ENCODE data around the gene TBC1D7.

Gene TBC1D7

DNA sequence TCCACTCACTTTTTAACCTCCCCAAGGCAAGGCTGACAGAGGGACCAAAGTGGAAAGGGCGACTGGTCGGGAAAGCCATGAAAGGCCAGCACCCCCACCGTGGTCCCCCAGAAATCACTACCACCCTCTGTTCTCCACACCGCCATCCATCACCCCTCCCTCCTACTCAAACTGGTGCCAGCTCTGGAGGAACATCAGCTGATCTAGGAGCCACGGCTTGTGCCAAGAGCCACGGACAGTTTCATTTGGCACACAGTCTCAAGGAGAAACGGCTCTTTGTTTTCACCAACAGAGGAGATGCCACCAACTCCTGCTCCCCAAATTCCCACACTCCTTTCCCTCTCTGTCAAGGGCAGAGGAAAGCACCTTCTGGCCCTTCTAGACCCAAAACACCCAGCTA, 26.0 kb downstream of the TBC1D7 start:
- intact Hi-C loops (cut with DNase I): no loop called here
- peak in 41 of 42 donors; percentile 49 to 89 (median 70) for DNase-seq

DNA sequence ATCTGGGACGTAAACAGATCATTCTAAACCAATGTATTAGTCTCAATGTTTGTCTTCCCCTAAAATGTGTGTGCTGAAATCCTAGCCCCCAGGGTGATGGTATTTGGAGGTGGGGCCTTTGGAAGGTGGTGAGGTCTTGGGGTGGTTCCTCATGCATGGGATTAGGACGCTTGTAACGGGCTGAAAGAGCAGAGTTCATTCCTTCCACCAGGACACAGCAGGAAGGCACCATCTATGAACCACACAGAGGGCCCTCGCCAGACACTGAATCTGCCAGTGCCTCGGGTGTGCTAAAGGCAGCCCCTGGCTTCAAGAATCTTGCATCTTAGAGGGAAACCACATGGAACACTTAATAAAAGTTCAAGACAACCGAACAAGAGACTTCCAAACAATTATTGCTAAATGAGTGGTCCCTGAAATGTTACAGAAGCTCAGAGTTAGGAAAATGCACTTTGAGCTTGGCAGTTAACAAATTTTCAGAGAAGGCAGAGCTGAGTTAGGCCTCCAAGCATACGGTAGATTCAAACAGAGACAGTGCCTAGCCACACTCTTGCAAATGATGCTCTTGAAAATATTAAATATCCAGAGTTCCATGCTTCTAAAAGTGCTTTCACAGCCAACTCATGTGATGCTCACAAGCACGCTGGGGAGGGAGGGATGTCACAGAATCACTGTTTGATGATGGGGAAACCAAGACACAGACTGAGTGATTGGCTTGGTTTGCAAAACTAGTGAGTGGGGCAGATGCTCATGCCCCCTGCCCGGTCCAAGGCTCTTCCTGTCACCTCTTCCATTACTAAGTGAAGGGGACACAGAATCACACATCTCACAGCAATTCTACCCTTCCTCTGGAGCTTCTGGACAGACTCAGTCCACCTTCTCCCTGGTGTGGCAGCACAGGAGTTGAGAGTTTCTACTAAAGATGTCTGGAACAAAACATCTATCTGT, 27.4 kb downstream of the TBC1D7 start:
- DNase-seq: no peak
- intact Hi-C loops (cut with DNase I): no loop called here

DNA sequence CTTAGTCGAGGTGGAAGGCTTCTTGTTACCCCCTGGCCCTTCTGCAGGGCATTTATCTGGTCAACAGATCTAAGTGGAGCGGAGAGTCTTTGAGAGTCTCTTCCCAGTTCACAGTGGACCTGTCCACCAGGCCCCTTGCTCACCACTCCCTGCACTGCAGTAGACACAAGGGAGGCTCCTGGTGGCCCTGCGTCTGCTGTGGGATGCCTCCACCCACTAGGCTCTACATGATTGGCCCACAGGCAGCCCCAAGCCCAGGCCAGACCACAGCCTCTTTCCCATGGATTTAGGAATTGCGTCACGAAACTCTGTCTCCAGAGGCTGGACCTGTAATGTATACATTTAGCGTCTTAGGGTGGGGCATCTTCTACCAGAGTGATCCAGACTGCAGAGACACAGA, 28.4 kb downstream of the TBC1D7 start:
- peak in 1 of 42 donors; percentile 5 for DNase-seq
- intact Hi-C loops (cut with DNase I): no loop called here

DNA sequence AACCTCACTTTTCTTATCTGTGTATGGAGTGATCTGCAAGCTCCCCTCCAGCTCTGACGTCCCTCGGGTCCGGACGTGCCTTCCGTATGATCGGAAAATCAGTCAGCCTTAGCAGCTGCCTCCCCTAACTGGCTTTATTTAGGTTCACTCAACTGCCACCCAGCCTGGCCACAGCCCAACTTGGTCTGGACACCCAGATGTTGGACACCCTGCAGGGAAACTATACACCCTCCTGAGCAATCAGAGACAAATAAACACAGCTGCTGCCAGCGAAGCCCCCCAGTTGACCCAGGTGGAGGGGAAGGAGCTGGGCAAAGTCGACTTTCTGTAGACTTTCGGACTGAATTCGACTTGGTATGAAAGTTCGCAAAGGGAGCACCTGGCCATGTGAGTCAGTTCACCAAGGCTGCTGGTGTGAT, 28.9 kb downstream of the TBC1D7 start:
- intact Hi-C loops (cut with DNase I): no loop called here
- DNase-seq: peak in 1 of 42 donors; percentile 17

DNA sequence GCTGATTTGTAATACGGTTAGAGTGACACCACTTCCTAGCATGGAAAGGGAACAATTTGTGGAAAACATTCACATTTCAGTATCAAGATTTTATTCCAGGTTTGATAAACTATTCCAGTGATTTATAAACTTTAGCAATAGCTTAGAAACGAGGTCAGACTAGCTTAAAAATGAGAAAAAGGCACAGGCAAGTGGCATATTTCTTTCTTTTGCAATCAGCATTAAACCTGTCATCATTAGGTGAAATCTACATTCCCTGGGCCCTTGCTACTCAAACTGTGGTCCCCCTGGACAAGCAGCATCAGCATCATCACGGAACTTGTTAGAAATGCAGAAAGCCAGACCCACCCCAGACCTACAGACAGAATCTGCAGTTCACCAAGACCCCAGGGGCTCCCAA, 29.9 kb downstream of the TBC1D7 start:
- peak in 1 of 42 donors; percentile 1 for DNase-seq
- intact Hi-C loops (cut with DNase I): no loop called here

DNA sequence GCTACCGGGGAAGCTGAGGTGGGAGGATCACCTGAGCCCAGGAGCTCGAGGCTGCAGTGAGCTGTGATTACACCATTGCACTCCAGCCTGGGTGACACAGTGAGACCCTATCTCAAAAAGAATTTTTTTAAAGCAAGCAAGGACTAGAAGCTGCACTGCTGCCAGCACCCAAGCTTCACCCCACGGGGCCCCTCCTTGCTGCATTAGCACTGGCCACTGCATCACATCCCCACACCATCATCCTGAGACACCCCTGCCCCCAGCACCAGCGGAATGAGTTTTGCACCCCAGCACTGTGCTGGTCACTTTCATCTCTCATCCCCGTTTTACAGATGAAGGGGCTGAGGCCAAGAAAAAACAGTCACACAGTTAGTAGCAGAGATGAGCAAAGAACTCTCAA, 30.9 kb downstream of the TBC1D7 start:
- peak in 2 of 42 donors; percentile 2 to 27 for DNase-seq
- intact Hi-C loops (cut with DNase I): no loop called here

DNA sequence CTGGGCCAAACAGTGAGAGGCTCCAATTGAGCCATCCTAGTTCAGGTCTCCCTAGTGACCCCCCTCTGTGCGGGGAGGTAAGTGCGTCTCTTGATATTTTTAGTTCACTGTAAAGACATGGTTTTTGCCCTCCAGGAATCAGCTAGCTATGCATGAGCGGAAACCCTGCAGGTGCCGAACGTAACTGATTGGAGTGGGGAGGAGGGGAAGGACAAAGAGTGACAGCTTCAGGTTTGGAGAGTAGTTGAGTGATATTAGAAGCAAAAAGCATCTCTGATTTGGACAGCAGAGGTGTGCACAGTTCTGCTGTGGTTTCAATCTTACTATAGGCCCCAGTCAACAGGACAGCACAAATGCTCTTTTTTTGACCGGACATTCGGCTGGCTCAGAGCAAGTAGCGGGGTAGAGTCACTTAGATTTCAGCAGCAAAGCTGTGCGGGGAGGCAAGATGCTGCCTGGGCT, 31.8 kb downstream of the TBC1D7 start:
- DNase-seq: peak in 2 of 42 donors; percentile 2 to 27
- intact Hi-C loops (cut with DNase I): no loop called here

DNA sequence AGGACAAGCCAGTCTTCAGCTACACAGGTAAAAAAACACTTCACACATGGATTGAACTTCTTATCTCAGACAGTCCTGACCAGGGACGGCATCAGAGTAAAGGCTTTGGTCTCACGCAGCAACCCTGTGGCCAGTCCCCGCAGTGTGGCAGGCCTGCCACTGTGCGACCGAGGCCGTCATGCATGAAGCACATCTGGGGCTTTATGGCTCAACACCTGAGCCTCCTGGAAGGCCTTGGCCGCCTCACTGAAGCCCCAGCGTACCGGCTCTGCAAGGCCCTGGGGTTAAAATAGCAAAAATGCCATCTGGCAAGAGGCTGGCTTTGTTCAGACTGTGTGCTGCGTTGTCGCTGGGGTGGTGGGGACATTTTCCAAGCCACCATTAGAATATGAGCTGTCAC, 32.8 kb downstream of the TBC1D7 start:
- DNase-seq: peak in 2 of 42 donors; percentile 2 to 31
- intact Hi-C loops (cut with DNase I): no loop called here

DNA sequence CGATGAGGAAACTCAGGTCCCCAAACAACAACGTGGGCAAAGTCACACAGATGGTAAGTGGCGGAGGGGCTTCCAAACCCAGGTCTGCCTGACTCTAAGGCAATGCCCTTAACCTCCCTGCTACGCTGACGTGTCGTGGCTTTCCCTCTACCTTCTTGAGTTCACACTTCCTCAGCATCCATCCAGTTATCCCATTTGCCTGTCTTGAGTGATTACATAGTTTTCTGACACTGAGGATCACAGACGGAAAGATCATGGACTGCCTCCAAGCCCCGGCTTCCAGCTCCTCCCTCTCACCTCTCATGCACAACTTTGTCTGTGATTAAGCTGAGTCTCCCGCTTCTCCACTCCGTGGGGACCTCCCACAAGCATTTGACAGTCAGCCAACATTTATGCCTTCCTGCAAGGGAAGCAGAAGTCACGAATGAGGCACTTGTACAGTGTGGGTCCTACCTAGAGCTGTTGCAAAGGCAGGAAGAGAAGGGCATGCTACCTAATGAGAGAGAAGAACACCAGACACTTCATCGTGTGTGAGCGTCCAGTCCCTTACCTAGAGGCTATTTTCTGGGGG, 33.8 kb downstream of the TBC1D7 start:
- DNase-seq: peak in 30 of 42 donors; percentile 33 to 87 (median 64)
- intact Hi-C loops (cut with DNase I): no loop called here

DNA sequence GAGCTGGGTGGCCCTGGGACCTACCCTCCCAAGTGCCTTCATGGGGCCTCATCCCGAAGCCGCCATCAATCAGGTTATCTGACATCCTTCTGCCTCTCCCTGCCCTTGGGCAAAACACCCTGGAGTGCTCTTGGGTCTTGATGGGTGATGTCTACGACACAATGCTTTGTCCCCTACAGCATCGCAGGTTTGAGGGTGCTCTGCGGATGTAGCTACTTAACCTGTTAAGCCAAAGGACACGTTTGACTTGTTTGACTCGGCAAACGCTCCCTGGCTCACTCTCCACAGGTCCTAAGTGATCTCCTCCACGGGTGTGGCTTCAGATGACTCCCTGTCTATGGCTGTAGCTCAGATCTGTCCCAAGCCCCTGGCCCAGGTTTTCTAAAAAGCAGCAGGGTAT, 35.6 kb downstream of the TBC1D7 start:
- intact Hi-C loops (cut with DNase I): no loop called here
- DNase-seq: peak in 5 of 42 donors; percentile 5 to 39 (median 28)

DNA sequence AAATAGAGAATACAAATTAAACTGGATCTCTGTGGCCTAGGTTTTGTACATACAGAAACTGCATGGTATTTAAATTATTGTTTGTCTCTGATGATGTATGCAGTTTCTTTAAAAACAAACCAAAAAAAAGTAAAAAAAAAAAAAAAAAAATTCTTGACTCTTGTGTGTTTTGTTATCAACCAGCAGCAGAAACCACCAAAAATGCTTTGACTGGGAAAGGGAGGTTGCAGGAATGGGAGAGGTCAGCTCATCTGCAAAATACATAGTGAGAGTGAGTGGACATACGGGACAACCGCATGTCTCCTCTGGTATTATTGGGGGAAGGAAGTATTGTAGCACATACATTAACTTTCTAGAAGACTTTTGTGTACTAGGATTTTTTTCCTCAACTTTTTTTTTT, 38.0 kb downstream of the TBC1D7 start:
- intact Hi-C loops (cut with DNase I): no loop called here
- DNase-seq: peak in 2 of 42 donors; percentile 5 to 29

DNA sequence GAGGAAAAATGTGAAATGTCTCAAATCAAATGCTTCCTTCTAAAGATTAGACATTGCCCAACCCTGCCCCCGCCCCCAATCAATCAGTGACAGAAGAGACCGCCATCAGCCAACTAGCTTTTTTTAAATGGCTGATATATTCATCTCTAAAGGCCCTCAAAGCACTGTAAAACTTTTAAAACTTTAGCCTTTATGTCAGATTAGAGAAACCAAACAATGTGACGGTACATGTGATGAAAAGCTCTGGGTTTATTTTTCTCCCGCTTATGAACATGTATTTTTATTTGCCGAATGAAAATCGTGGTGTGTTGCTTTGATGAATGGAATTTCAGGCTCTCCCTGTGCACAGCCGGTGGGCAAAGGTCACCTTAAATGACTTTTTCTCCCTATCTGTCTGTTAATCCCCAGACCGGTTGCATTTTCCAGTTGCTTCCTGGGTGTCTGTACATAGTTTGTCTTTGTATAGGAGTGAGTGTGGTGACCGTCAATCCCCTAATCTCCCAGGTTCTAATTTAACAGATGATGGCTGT, 38.5 kb downstream of the TBC1D7 start:
- DNase-seq: peak in 4 of 42 donors; percentile 14 to 34 (median 18)
- intact Hi-C loops (cut with DNase I): no loop called here

DNA sequence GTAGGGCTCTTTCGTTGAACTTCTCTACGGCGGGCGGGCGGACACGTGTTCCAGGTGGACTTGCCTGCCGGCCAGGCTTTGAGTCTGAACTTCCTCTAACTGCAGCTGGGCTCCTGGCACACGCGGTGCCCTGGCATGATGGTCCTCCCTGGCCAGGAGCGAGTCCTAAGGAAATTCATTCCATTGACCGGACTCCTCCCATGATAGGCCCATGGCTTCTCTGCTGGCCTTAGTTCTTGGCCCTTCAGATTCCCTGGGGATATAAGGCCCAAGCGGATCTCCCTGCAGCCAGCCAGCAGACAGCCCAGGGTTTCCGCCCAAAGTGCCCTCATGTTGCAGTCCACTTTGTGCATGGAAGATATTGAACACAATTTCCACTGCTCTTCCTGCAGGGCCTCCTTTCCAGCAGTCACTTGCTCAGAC, 39.4 kb downstream of the TBC1D7 start:
- intact Hi-C loops (cut with DNase I): no loop called here
- peak in 3 of 42 donors; percentile 11 to 35 (median 22) for DNase-seq

DNA sequence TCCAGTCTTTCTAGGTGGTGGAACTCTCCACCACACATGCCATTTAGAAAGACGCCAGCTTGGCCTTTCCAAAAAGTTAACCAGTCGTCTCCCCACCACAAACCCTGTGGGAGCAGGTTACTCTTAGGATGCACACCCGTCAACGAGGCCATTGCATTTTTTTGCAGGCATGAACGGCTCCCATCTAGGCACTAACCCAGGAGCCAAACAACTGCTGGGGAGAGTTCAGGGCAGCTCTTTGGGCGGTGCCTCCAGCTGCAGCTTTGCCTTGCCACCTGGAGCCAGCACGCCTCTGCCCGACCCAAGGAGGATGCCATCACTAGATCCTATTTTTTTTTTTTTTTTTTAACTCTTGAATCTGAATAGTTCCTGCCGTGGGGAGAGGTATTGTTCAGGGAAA, 39.9 kb downstream of the TBC1D7 start:
- intact Hi-C loops (cut with DNase I): no loop called here
- peak in 3 of 42 donors; percentile 14 to 35 (median 15) for DNase-seq

DNA sequence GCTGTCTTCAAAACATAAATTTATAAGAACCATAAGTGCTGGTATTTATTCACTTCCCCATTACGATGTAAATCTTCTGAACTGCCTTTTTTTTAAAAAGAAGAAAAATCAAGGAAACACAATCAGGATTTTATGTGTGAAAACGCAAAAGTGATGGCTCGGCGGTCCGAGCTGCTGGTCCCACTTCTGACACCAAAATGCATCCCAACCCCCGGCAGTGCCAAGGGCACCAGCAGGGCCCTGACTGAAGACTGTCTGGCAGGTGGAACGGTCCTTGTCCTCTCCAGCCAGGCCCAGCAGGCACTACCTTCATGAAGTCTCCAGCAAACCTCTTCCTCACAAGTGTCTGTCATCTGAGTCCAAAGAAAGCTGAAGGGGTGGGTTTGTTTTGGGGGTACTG, 41.2 kb downstream of the TBC1D7 start:
- intact Hi-C loops (cut with DNase I): no loop called here
- DNase-seq: peak in 3 of 42 donors; percentile 4 to 37 (median 32)

DNA sequence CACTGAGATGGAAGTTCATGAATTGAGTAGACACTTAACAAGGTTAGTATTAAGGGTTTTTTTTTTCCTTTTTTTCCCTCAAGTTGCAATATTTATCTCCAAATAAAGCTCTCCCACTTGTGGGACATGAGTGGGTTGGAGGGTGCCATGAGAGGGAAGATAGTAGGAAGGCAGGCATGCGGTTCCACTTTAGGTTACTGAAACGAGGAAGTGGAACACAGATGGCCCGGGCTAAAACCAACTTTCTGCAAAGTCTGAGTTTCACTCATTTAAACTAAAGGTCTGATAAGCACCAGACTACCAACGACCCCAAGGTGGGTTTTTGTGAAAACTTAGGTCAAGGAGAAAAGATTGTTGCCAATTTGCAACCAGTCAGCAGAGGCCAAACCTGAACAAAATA, 42.2 kb downstream of the TBC1D7 start:
- peak in 9 of 42 donors; percentile 26 to 69 (median 36) for DNase-seq
- intact Hi-C loops (cut with DNase I): no loop called here

DNA sequence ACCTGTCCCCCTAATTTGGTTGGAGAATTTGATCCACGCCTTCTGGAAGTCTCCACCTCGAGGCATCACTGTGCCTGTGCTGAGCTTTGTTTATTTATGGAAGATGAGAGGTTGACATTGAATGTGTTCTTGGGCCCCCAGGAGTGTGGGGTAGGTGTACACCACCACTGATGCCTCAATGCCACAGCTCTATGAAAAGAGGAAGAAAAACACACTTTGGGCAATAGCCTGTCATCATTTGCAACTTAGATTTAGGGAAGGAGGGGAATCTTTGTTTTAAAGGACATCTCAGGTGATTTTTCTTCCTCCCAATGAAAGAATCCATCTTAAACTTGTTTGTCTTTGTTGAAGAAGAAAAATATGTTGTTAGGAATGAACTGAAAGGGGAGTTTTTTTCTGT, 42.6 kb downstream of the TBC1D7 start:
- peak in 2 of 42 donors; percentile 0 to 14 for DNase-seq
- intact Hi-C loops (cut with DNase I): no loop called here

DNA sequence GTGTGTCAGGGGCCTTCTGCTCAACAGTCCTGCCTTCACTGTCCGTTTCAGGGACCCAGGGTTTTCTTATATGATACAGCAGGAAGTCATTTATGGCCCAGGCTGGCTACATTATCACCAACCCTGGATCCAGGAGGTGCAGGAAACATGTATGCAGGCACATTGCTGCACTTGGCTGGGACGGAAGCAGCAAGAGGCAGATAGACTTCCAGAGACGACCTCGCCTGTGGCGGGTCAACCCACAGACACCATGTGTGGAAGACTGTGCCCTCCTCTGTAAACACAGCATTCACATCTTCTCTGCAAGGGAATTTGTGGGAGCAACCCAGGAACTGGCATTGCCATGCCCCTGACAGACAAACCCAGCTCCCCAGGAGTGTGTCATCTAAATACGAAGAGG, 43.7 kb downstream of the TBC1D7 start:
- DNase-seq: peak in 1 of 42 donors; percentile 26
- intact Hi-C loops (cut with DNase I): no loop called here

DNA sequence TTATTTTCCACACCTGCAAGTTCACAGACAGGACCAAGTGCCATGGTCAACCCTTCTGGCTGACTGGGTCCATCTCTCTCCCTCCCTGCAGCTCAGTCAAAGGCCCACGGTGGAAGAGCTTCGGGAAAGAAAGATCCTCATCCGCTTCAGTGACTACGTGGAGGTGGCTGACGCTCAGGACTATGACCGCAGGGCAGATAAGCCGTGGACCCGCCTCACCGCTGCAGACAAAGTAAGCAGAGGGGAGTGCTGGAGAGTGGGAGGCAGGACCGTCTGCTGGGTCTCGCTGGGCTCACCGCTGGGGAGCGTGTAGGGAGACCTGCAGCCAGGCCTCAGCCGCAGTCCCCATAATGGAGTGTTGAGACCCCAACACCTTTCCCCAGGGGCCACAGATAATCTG, 45.0 kb downstream of the TBC1D7 start:
- intact Hi-C loops (cut with DNase I): no loop called here
- peak in 1 of 42 donors; percentile 12 for DNase-seq
